ENCODE measurements around the gene DLG2. TPM values are rescaled to one million over a fixed set of nuclear protein-coding genes. Genes with fewer than 3 reads are reported as not detected.

Gene DLG2
- total RNA-seq, 4 donors from 2014 or later: 0.18 to 8.3 (median 2.5) TPM

DNA sequence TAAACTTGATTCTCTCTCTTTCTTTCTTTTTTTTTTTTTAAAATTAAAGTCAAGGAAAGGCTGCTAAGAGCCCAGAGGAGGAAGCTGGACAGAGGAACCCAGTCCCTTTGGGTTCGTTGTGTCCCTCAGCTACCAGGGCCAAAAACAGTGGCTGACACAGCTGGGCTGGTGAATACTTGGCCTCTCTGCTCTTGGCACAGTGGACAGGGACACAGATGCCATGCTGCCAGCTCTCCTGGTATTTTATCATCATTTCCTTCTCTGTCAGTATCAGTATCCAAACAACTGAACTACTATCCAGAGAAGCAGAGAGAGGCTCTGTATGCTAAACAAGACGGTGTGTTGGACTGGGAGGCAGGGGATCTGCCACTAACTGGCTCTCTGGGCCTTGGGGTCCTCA is 2217.3 kb downstream of the DLG2 start:
- DNase-seq: no peak
- TF ChIP-seq, protein P1, sequence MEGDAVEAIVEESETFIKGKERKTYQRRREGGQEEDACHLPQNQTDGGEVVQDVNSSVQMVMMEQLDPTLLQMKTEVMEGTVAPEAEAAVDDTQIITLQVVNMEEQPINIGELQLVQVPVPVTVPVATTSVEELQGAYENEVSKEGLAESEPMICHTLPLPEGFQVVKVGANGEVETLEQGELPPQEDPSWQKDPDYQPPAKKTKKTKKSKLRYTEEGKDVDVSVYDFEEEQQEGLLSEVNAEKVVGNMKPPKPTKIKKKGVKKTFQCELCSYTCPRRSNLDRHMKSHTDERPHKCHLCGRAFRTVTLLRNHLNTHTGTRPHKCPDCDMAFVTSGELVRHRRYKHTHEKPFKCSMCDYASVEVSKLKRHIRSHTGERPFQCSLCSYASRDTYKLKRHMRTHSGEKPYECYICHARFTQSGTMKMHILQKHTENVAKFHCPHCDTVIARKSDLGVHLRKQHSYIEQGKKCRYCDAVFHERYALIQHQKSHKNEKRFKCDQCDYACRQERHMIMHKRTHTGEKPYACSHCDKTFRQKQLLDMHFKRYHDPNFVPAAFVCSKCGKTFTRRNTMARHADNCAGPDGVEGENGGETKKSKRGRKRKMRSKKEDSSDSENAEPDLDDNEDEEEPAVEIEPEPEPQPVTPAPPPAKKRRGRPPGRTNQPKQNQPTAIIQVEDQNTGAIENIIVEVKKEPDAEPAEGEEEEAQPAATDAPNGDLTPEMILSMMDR (IDR thresholded peaks at IDR 0.05): no peak
- TF ChIP-seq POLR2A (IDR thresholded peaks at IDR 0.05): no peak
- H3K27ac ChIP-seq: no peak overlapping the region
- no peaks in the 10 kb centered on the region for H3K4me1 ChIP-seq
- no peaks in the 10 kb centered on the region for H3K36me3 ChIP-seq
- no peaks in the 10 kb centered on the region for H3K9me3 ChIP-seq
- H3K4me3 ChIP-seq: no peak overlapping the region
- H3K27me3 ChIP-seq: no peaks in the 10 kb centered on the region

DNA sequence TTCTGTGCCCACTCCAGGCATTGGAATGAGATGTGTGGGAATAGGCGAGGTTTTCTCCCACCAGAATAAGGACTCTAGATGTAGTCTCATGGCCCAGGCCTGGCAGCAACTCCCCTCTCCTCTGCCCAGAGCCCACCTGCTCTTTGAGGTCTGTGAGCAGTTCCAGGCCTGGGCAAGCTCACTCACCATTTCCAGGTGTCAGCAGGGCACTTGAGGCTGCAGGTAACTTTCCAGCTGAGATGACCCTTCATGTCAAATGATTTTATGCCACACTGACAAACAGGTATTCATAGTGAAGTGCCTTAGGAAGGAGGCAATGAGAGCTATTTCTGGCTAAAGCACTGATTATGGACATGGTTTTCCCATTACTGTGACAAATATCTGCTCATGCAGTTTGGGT is 2217.7 kb downstream of the DLG2 start:
- DNase-seq: no peak
- H3K4me3 ChIP-seq: no peak overlapping the region
- H3K27me3 ChIP-seq: no peaks in the 10 kb centered on the region
- no peaks in the 10 kb centered on the region for H3K4me1 ChIP-seq
- no peaks in the 10 kb centered on the region for H3K36me3 ChIP-seq
- no peak overlapping the region for H3K27ac ChIP-seq
- no peak for TF ChIP-seq POLR2A (IDR thresholded peaks at IDR 0.05)
- TF ChIP-seq, protein P1 (IDR thresholded peaks at IDR 0.05): no peak
- H3K9me3 ChIP-seq: no peaks in the 10 kb centered on the region

DNA sequence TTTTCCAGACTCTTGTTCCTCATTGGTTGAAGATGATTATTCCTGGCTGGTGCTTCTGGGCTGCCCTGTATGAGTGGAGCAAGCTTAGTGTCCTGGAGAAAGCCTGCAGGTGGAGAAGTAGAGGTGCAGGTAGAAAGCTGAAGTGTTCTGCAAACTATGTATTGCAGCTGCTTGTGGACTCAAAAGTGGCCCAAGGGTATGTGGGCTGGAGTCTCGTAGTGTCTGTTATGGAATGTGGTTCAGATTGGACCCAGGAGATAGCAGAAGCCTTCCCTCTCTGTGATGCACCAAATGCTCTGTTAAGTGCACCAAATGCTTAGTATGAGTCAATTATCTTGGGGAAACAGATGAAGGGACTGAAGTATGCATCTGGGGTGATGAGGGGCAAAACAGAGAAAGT is 2218.2 kb downstream of the DLG2 start:
- H3K27me3 ChIP-seq: no peaks in the 10 kb centered on the region
- H3K9me3 ChIP-seq: no peaks in the 10 kb centered on the region
- TF ChIP-seq, protein P1 (IDR thresholded peaks at IDR 0.05): no peak
- no peak for TF ChIP-seq POLR2A (IDR thresholded peaks at IDR 0.05)
- H3K4me3 ChIP-seq: no peak overlapping the region
- DNase-seq: no peak
- H3K27ac ChIP-seq: no peak overlapping the region
- no peaks in the 10 kb centered on the region for H3K4me1 ChIP-seq
- H3K36me3 ChIP-seq: no peaks in the 10 kb centered on the region

Small RNAs within 50 kb of the gene (small RNA-seq; reads per million reads assigned to genes)
- gene RF02112 (0 reads per million in 2 donors), gene RF02113 (0 reads per million in 2 donors), gene RNU6-1292P (0 reads per million in 2 donors)

Other genes with a start within 250 kb of the DLG2 start
- 10 to 100 TPM; 26.9 to 52.8 (median 39.9) TPM for gene TMEM126B, start 1.2 kb upstream of the DLG2 start, total RNA-seq
- gene TMEM126A, start 20.6 kb upstream of the DLG2 start, total RNA-seq: 10 to 100 TPM in 3 of 4 donors, not detected in 1; 10.3 to 21.7 (median 13.8) TPM
- gene CREBZF, start 37.8 kb upstream of the DLG2 start, total RNA-seq: 100 to 1,000 TPM in 1 of 4 donors, 10 to 100 TPM in 3; 63.2 to 162 (median 90.5) TPM
- 10 to 100 TPM in 1 of 4 donors, 1 to 10 TPM in 3; 2.5 to 14.0 (median 7.7) TPM for gene CCDC89, start 58.9 kb upstream of the DLG2 start, total RNA-seq
- 100 to 1,000 TPM in 3 of 4 donors, 10 to 100 TPM in 1; 96.6 to 211 (median 125) TPM for gene SYTL2, start 183.8 kb upstream of the DLG2 start, total RNA-seq
- gene CCDC83, start 228.0 kb upstream of the DLG2 start, total RNA-seq: not detected